ENCODE results near the gene GPR158.

GPR158 gene

DNA sequence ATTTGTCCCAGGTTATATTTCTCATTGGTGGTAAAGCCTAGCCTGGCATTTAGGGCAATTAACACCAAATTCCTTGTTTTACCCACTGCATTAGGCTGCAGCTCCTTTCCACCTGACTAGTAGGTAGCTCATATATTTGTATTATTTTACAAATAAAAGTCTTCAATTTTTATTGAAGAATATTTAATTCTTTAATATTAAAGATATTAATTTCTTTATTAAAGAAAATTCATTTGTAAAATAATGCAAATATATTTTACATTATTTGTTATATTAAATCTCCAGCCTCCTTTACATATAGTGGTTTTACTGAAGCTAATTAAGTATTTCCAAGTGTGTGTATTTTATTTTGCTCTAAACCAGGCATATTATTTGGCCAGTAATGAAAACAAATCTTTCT lies 361.2 kb downstream of the GPR158 start:
- Histone ChIP-seq H3K27ac (no peak overlapping the region), H2AFZ (ENCODE audit: low read depth) (no peak overlapping the region), H3K27me3 (ENCODE audit: insufficient read depth, low read depth) (no peaks in the 10 kb centered on the region), H3K36me3 (ENCODE audit: insufficient read depth) (no peaks in the 10 kb centered on the region), H3K4me2 (no peak overlapping the region), H3K9ac (no peak overlapping the region), H4K20me1 (ENCODE audit: insufficient read depth) (no peaks in the 10 kb centered on the region), H3K4me3 (IDR thresholded peaks at IDR 0.05; ENCODE audit: insufficient read depth, low read depth, low read length) (no peak overlapping the region), H3K79me2 (ENCODE audit: insufficient read depth, low read depth) (no peaks in the 10 kb centered on the region), H3K4me1 (ENCODE audit: low read depth, poor library complexity, severe bottlenecking) (no peaks in the 10 kb centered on the region)
- TF ChIP-seq CTCF (conservative IDR thresholded peaks at IDR 0.05; ENCODE audit: low read depth, low read length) = no peak

DNA sequence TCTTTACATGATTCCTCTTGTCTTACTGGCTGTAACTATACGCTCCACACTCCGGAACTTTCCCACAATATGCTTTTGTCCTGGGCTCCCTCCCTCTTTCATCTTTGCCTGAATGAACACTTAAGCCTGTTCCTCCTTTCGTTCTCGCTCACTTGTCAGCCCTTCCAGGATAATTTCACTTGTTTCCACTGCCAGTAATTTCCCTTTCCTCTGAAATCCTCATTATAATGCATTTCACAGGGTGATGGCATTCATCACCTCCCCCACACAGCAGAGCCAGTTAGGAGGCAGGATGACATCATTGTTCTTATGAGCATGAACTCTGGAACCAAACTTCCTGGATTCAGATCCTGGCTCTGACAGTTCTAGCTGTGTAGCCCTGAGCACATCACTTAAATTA lies 372.6 kb downstream of the GPR158 start:
- H2AFZ ChIP-seq (ENCODE audit: low read depth) = no peak overlapping the region

GRCh38 chr10:25552283-25552919 lies 377.6 kb downstream of the GPR158 start:
- Histone ChIP-seq H3K36me3 (ENCODE audit: insufficient read depth) (no peaks in the 10 kb centered on the region), H3K27me3 (ENCODE audit: insufficient read depth, low read depth) (no peaks in the 10 kb centered on the region), H2AFZ (ENCODE audit: low read depth) (no peak overlapping the region)

More for the DNA sequence above, 372.6 kb downstream of the GPR158 start:
- no peak overlapping the region for H3K4me3 ChIP-seq (IDR thresholded peaks at IDR 0.05; ENCODE audit: insufficient read depth, low read depth, low read length)
- no peak for TF ChIP-seq CTCF (conservative IDR thresholded peaks at IDR 0.05; ENCODE audit: low read depth, low read length)
- no peaks in the 10 kb centered on the region for H3K27me3 ChIP-seq (ENCODE audit: insufficient read depth, low read depth)
- H4K20me1 ChIP-seq (ENCODE audit: insufficient read depth) = no peaks in the 10 kb centered on the region
- no peaks in the 10 kb centered on the region for H3K4me1 ChIP-seq (ENCODE audit: low read depth, poor library complexity, severe bottlenecking)
- no peak overlapping the region for H3K4me2 ChIP-seq
- H3K79me2 ChIP-seq (ENCODE audit: insufficient read depth, low read depth) = no peaks in the 10 kb centered on the region
- no peak overlapping the region for H3K9ac ChIP-seq
- H3K27ac ChIP-seq = no peak overlapping the region
- no peaks in the 10 kb centered on the region for H3K36me3 ChIP-seq (ENCODE audit: insufficient read depth)

GRCh38 chr10:25555865-25556264 lies 381.1 kb downstream of the GPR158 start:
- no peak overlapping the region for H3K4me2 ChIP-seq
- H3K27ac ChIP-seq = no peak overlapping the region
- H3K4me3 ChIP-seq (IDR thresholded peaks at IDR 0.05; ENCODE audit: insufficient read depth, low read depth, low read length) = no peak overlapping the region
- no peak overlapping the region for H3K9ac ChIP-seq
- H4K20me1 ChIP-seq (ENCODE audit: insufficient read depth) = no peaks in the 10 kb centered on the region
- H3K4me1 ChIP-seq (ENCODE audit: low read depth, poor library complexity, severe bottlenecking) = no peaks in the 10 kb centered on the region
- no peaks in the 10 kb centered on the region for H3K79me2 ChIP-seq (ENCODE audit: insufficient read depth, low read depth)
- no peak for TF ChIP-seq CTCF (conservative IDR thresholded peaks at IDR 0.05; ENCODE audit: low read depth, low read length)
- no peak overlapping the region for H2AFZ ChIP-seq (ENCODE audit: low read depth)
- no peaks in the 10 kb centered on the region for H3K27me3 ChIP-seq (ENCODE audit: insufficient read depth, low read depth)
- H3K36me3 ChIP-seq (ENCODE audit: insufficient read depth) = no peaks in the 10 kb centered on the region

More at GRCh38 chr10:25552283-25552919, 377.6 kb downstream of the GPR158 start:
- no peak overlapping the region for H3K27ac ChIP-seq
- H3K79me2 ChIP-seq (ENCODE audit: insufficient read depth, low read depth) = no peaks in the 10 kb centered on the region
- H3K4me1 ChIP-seq (ENCODE audit: low read depth, poor library complexity, severe bottlenecking) = no peaks in the 10 kb centered on the region
- H3K9ac ChIP-seq = no peak overlapping the region
- no peak for TF ChIP-seq CTCF (conservative IDR thresholded peaks at IDR 0.05; ENCODE audit: low read depth, low read length)
- H4K20me1 ChIP-seq (ENCODE audit: insufficient read depth) = no peaks in the 10 kb centered on the region
- H3K4me2 ChIP-seq = no peak overlapping the region
- no peak overlapping the region for H3K4me3 ChIP-seq (IDR thresholded peaks at IDR 0.05; ENCODE audit: insufficient read depth, low read depth, low read length)
